Mesodermal cell (in vitro differentiated cells): ENCODE data around the gene CLPTM1L.
"Not testable (repeated sequence)": the region's sequence is repeated elsewhere in the genome, so short reads cannot be mapped to it uniquely, and the experiment has no call there.

Experiments used
- H3K27ac ChIP-seq: 2 replicates; pipeline ENCODE4 v1.7.0; 2013; ENCODE audit warnings: mild to moderate bottlenecking, low read depth, low read length, moderate library complexity; ENCODE audit not compliant: severe bottlenecking
- H3K36me3 ChIP-seq: 2 replicates; pipeline ENCODE4 v1.7.1; 2013; ENCODE audit warnings: mild to moderate bottlenecking, low read length, moderate library complexity; ENCODE audit not compliant: control insufficient read depth, insufficient read depth
- H3K4me1 ChIP-seq: one replicate; pipeline ENCODE4 v1.7.1; 2013; ENCODE audit warnings: mild to moderate bottlenecking, low read length; ENCODE audit not compliant: insufficient read depth, control insufficient read depth, poor library complexity, severe bottlenecking
- H3K4me3 ChIP-seq: 2 replicates; pipeline ENCODE4 v1.7.0; 2013; ENCODE audit warnings: low read length, control low read depth, mild to moderate bottlenecking; ENCODE audit not compliant: insufficient read depth, poor library complexity, severe bottlenecking; ENCODE audit errors: extremely low read depth
- H3K9me3 ChIP-seq: 2 replicates; pipeline ENCODE4 v1.7.1; 2013; ENCODE audit warnings: mild to moderate bottlenecking, low read length, moderate library complexity; ENCODE audit not compliant: control insufficient read depth
- WGBS, 2 experiments: methylation state at CpG; one replicate each; pipeline ENCODE4 v1.1.5; 2013; ENCODE audit warnings: missing lambda C conversion rate in 2 of 2; ENCODE audit not compliant: insufficient coverage in 2 of 2; 5-methylcytosine and 5-hydroxymethylcytosine counted together

The CLPTM1L gene

GRCh38 chr5:1332461-1333001 lies 12.4 kb downstream of the CLPTM1L start:
- Histone ChIP-seq H3K9me3 (peaks cover 26% of the 10 kb centered on the region), H3K36me3 (peaks cover 86% of the 10 kb centered on the region), H3K4me3 (no peak overlapping the region), H3K27ac (no peak overlapping the region), H3K4me1 (peaks cover 4% of the 10 kb centered on the region)
- 96% methylated on average over 7 of the region's 11 CpGs for WGBS, 2 experiments

DNA sequence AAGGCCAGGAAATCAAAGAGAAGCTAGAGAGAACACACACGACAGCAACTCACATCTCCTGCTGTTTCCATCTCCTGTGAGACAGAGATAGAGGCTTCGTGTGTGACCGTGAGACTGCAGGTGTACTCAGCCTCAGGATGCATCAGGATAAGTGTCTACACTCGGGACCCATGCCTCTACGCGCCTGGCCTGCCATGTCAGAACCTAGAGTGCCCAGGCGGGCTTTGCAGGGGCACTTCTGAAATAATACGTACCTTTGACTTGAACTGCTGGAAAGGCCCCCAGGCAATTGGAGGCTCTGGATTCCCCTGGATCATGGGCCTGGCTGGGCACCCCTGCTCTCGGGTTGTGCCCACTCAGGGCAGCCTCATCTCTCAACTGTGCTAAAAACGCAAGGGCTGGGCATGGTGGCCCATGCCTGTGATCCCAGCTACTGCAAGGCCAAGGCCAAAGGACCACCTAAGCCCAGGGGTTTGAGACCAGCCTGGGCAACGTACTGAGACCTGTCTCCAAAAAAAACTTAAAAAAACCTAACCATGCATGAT lies 13.0 kb downstream of the CLPTM1L start:
- WGBS, 2 experiments: 94 to 96% methylated on average over 11 of the region's 11 CpGs
- Histone ChIP-seq H3K36me3 (peaks cover 80% of the 10 kb centered on the region), H3K4me1 (peaks cover 6% of the 10 kb centered on the region), H3K4me3 (no peak overlapping the region), H3K9me3 (peaks cover 26% of the 10 kb centered on the region), H3K27ac (no peak overlapping the region)

DNA sequence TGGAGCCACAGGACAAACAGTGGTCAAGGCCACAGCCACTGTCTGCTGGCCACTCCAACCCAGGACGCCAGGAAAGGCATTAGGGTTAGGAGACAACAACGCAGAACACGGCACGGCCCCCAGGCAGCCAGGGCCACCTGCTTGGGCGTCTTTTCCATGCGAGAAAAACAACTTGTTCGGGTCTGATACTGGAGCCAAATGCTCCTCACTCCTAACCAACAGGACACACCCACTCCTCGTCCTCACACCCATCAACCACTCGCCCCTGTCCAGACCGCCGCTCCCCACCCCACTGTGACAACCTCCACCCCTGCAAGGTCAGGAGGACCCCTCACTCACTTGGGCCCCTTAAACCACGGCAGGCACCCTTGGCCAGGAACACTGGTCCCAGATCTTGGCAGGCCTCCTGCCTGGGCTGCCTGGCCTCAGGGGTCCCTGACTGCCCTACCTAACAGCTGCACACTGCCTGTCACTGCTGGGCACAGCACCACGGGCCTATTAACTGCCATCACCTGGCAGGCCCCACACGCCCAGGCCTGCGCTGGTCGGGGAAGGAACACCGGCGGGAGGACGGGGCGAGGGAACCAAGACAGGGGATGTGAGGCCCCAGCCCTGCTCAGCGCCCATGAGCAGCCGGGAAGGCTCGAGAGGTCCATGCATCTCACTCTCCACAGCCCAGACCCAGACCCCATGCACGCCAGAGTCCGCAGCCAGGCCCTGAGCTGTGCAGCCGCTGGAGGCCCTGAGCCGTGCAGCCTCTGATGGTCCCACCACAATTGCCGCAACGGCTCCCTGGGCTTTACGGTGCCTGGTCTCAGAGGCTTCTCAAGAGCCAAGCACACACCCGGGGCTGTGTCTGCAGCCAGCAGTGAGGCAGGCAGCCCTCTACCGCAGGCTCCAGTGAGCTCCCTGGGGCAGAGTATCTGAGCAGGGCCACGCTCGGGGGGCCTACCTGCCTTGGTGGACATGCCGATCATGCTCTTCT lies 13.8 kb downstream of the CLPTM1L start:
- no peak overlapping the region for H3K4me3 ChIP-seq
- 96 to 98% methylated on average over 33 of the region's 35 CpGs for WGBS, 2 experiments
- no peak overlapping the region for H3K27ac ChIP-seq

GRCh38 chr5:1330146-1330846 lies 14.6 kb downstream of the CLPTM1L start:
- peaks cover 79% of the 10 kb centered on the region for H3K36me3 ChIP-seq
- H3K27ac ChIP-seq: no peak overlapping the region
- H3K4me3 ChIP-seq: no peak overlapping the region
- H3K4me1 ChIP-seq: peaks cover 6% of the 10 kb centered on the region
- WGBS, 2 experiments: 97 to 98% methylated on average over 15 to 23 of the region's 23 CpGs
- H3K9me3 ChIP-seq: peaks cover 36% of the 10 kb centered on the region

More for the DNA sequence above, 13.8 kb downstream of the CLPTM1L start:
- Histone ChIP-seq H3K36me3 (peaks cover 79% of the 10 kb centered on the region), H3K9me3 (peaks cover 30% of the 10 kb centered on the region), H3K4me1 (peaks cover 6% of the 10 kb centered on the region)

- H3K27ac ChIP-seq: peak overlapping the region; percentile 93
- peaks cover 79% of the 10 kb centered on the region for H3K36me3 ChIP-seq
- no peak overlapping the region for H3K4me3 ChIP-seq
- 92 to 95% methylated on average over 8 to 9 of the region's 9 CpGs for whole genome bisulfite sequencing, 2 experiments
- peaks cover 39% of the 10 kb centered on the region for H3K9me3 ChIP-seq
- H3K4me1 ChIP-seq: peaks cover 6% of the 10 kb centered on the region
Measured at GRCh38 chr5:1329111-1329579, 15.8 kb downstream of the CLPTM1L start.

- H3K36me3 ChIP-seq: peaks cover 79% of the 10 kb centered on the region
- peaks cover 39% of the 10 kb centered on the region for H3K9me3 ChIP-seq
- not testable (repeated sequence) for H3K4me3 ChIP-seq, H3K4me1 ChIP-seq
- H3K27ac ChIP-seq: peak overlapping the region; percentile 93
- WGBS, 2 experiments: 76 to 87% methylated on average over 3 to 7 of the region's 7 CpGs
Measured at GRCh38 chr5:1328237-1329110, 16.4 kb downstream of the CLPTM1L start.

DNA sequence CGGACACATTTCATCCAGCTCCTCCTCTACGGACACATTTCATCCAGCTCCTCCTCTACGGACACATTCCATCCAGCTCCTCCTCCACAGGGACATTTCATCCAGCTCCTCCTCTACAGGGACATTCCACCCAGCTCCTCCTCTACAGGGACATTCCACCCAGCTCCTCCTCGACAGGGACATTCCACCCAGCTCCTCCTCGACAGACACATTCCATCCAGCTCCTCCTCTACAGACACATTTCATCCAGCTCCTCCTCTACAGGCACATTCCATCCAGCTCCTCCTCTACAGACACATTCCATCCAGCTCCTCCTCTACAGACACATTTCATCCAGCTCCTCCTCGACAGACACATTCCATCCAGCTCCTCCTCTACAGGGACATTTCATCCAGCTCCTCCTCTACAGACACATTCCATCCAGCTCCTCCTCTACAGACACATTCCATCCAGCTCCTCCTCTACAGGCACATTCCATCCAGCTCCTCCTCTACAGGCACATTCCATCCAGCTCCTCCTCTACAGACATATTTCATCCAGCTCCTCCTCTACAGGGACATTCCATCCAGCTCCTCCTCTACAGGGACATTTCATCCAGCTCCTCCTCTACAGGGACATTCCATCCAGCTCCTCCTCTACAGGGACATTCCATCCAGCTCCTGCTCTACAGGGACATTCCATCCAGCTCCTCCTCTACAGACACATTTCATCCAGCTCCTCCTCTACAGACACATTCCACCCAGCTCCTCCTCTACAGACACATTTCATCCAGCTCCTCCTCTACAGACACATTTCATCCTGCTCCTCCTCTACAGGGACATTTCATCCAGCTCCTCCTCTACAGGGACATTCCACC lies 17.8 kb downstream of the CLPTM1L start:
- not testable (repeated sequence) for H3K4me1 ChIP-seq, H3K4me3 ChIP-seq
- 79 to 89% methylated on average over 6 of the region's 6 CpGs for WGBS, 2 experiments
- peak overlapping the region; percentile 98 for H3K27ac ChIP-seq
- H3K9me3 ChIP-seq: peaks cover 39% of the 10 kb centered on the region
- H3K36me3 ChIP-seq: peaks cover 78% of the 10 kb centered on the region

- WGBS, 2 experiments: 88 to 93% methylated on average over 5 of the region's 5 CpGs
- Histone ChIP-seq H3K27ac (peak overlapping the region; percentile 98), H3K36me3 (peaks cover 78% of the 10 kb centered on the region), H3K9me3 (peaks cover 36% of the 10 kb centered on the region)
- H3K4me1 ChIP-seq, H3K4me3 ChIP-seq: not testable (repeated sequence)
Measured at GRCh38 chr5:1326532-1326875, 18.4 kb downstream of the CLPTM1L start.

- H3K4me3 ChIP-seq: no peak overlapping the region
- H3K27ac ChIP-seq: peak overlapping the region; percentile 98
- peaks cover 6% of the 10 kb centered on the region for H3K4me1 ChIP-seq
- H3K9me3 ChIP-seq: peaks cover 31% of the 10 kb centered on the region
- WGBS, 2 experiments: 94 to 97% methylated on average over 20 to 21 of the region's 22 CpGs
- peaks cover 78% of the 10 kb centered on the region for H3K36me3 ChIP-seq
Measured at GRCh38 chr5:1325870-1326531, 18.9 kb downstream of the CLPTM1L start.
